Measurements from ENCODE around the gene ACP3. TPM values are rescaled to one million over a fixed set of nuclear protein-coding genes. Genes with fewer than 3 reads are reported as not detected.

Gene ACP3
- total and polyA plus RNA-seq, 2 of the 4 experiments (the other 2 are of a cell fraction), result 0.36 to 0.54 TPM

- H3K4me3 ChIP-seq (ENCODE audit: insufficient read depth, low read depth, low read length), result no peak overlapping the region
- H2AK5ac ChIP-seq (ENCODE audit: low read depth, low read length), result no peak overlapping the region
- H3K56ac ChIP-seq (ENCODE audit: extremely low read depth, insufficient read depth, low read length), result no peak overlapping the region
- no peak overlapping the region for H3K14ac ChIP-seq (replicated peaks; ENCODE audit: low read depth, low read length)
- H3K4me1 ChIP-seq (ENCODE audit: control insufficient read depth, insufficient read depth, low read length), result no peaks in the 10 kb centered on the region
- H2AFZ ChIP-seq (replicated peaks; ENCODE audit: low read length, poor library complexity), result no peak overlapping the region
- no peak overlapping the region for H3K4me2 ChIP-seq (ENCODE audit: low read depth, low read length)
- H2BK15ac ChIP-seq (ENCODE audit: low read depth, low read length), result no peak overlapping the region
- no peak overlapping the region for H4K5ac ChIP-seq (ENCODE audit: low read depth, low read length)
- ATAC-seq (ENCODE audit: low read depth), result no peak
- WGBS, 2 experiments (ENCODE audit: extremely low coverage in 2 of 2, insufficient read length in 1 of 2), result no CpG with 5 or more reads among the region's 5 CpGs
- H4K91ac ChIP-seq (ENCODE audit: insufficient read depth, low read depth, low read length), result no peak overlapping the region
- POLR2A ChIA-PET (ENCODE audit: unreplicated experiment), result no interaction called here
- H4K8ac ChIP-seq (ENCODE audit: low read depth in 2 of 2, low read length in 2 of 2), result no peak overlapping the region
- CTCF ChIA-PET, result no interaction called here
- DNase-seq, result no peak
- no peak overlapping the region for H3K23ac ChIP-seq (ENCODE audit: low read depth, low read length)
- H3K27ac ChIP-seq (ENCODE audit: insufficient read depth, low read length), result no peak overlapping the region
- in situ Hi-C loops (cut with MboI; ENCODE audit: low sequenced_read_pairs), result no loop called here
- dilution Hi-C loops (cut with HindIII; ENCODE audit: low sequenced_read_pairs, unreplicated experiment), result no loop called here
- H3K27me3 ChIP-seq (ENCODE audit: control insufficient read depth, insufficient read depth, low read length), result no peaks in the 10 kb centered on the region
- no peaks in the 10 kb centered on the region for H4K20me1 ChIP-seq (ENCODE audit: insufficient read depth, low read length)
- H2BK20ac ChIP-seq (ENCODE audit: low read depth, low read length), result no peak overlapping the region
- H3K18ac ChIP-seq (ENCODE audit: low read depth, low read length), result no peak overlapping the region
- intact Hi-C loops (cut with micrococcal nuclease), result no loop called here
- no peak overlapping the region for H2AK9ac ChIP-seq (replicated peaks; ENCODE audit: low read depth, low read length, poor library complexity)
- no peaks in the 10 kb centered on the region for H3K9me1 ChIP-seq (ENCODE audit: insufficient read depth, low read length)
- H3K79me1 ChIP-seq (ENCODE audit: low read depth in 1 of 2, low read length in 2 of 2), result no peaks in the 10 kb centered on the region
- H2BK120ac ChIP-seq (ENCODE audit: low read depth, low read length), result no peak overlapping the region
- H3K4ac ChIP-seq (ENCODE audit: low read depth, low read length), result no peak overlapping the region
- H3K9ac ChIP-seq (ENCODE audit: low read depth, low read length), result no peak overlapping the region
- no peak overlapping the region for H2BK5ac ChIP-seq (ENCODE audit: low read depth, low read length, poor library complexity, severe bottlenecking)
- no peaks in the 10 kb centered on the region for H3K36me3 ChIP-seq (ENCODE audit: control insufficient read depth, insufficient read depth, low read length)
- no TSS peak for BruUV-seq (replicated peaks)
- TF ChIP-seq SMC3 (IDR thresholded peaks at IDR 0.05; ENCODE audit: low read depth, low read length), result no peak
- no peak for TF ChIP-seq FOS (IDR thresholded peaks at IDR 0.05; ENCODE audit: low read depth, low read length)
- TF ChIP-seq RFX5 (IDR thresholded peaks at IDR 0.05; ENCODE audit: low read depth, low read length), result no peak
- no peak for TF ChIP-seq MXI1 (IDR thresholded peaks at IDR 0.05; ENCODE audit: borderline replicate concordance, low read depth, low read length)
- TF ChIP-seq MAZ (IDR thresholded peaks at IDR 0.05; ENCODE audit: borderline replicate concordance, low read depth, low read length), result no peak
- TF ChIP-seq USF2 (IDR thresholded peaks at IDR 0.05; ENCODE audit: low read depth, low read length), result no peak
- no peak for TF ChIP-seq BHLHE40 (IDR thresholded peaks at IDR 0.05; ENCODE audit: low read depth, low read length)
- no peak for TF ChIP-seq RCOR1 (IDR thresholded peaks at IDR 0.05; ENCODE audit: insufficient replicate concordance, low read length)
- no peak for TF ChIP-seq RAD21 (IDR thresholded peaks at IDR 0.05; ENCODE audit: low read length)
- no peak for TF ChIP-seq POLR2A (IDR thresholded peaks at IDR 0.05; ENCODE audit: low read depth, low read length)
- no peak for TF ChIP-seq NFE2L2 (IDR thresholded peaks at IDR 0.05; ENCODE audit: low read depth, low read length)
- no peak for TF ChIP-seq MAFK (IDR thresholded peaks at IDR 0.05; ENCODE audit: low read depth, low read length)
- no peak for TF ChIP-seq CTCF (conservative IDR thresholded peaks at IDR 0.05; ENCODE audit: low read depth, low read length)
- TF ChIP-seq ELK1 (IDR thresholded peaks at IDR 0.05; ENCODE audit: borderline replicate concordance, low read depth, low read length), result no peak
- TF ChIP-seq CEBPB (IDR thresholded peaks at IDR 0.05; ENCODE audit: low read depth, low read length), result no peak
- TF ChIP-seq CHD1 (IDR thresholded peaks at IDR 0.05; ENCODE audit: low read depth, low read length), result no peak
- no peaks in the 10 kb centered on the region for H3K9me3 ChIP-seq (ENCODE audit: control insufficient read depth, insufficient read depth, low read length)
Measured at GRCh38 chr3:132276228-132276906, 40.8 kb upstream of the ACP3 start.
